ENCODE data around the gene DCTPP1. TPM values are rescaled to one million over a fixed set of nuclear protein-coding genes. Genes with fewer than 3 reads are reported as not detected.

The DCTPP1 gene
- total and polyA plus RNA-seq, 2 donors from 2014 or later: 39.1 to 64.7 TPM

- Histone ChIP-seq H3K27me3 (ENCODE audit: control insufficient read depth, insufficient read depth, low read length) (no peaks in the 10 kb centered on the region), H3K9me3 (ENCODE audit: control insufficient read depth in 2 of 3, insufficient read depth in 1 of 3, low read length in 3 of 3) (no peaks in the 10 kb centered on the region), H3K27ac (ENCODE audit: low read depth in 2 of 2, low read length in 2 of 2) (peak overlapping the region; percentile 78 to 86), H3K4me1 (ENCODE audit: control insufficient read depth in 2 of 3, insufficient read depth in 2 of 3, low read depth in 1 of 3, low read length in 3 of 3) (peaks cover 0 to 5% (median 2%) of the 10 kb centered on the region in 3 donors), H3K4me3 (ENCODE audit: low read length in 3 of 3) (peak overlapping the region in 1 of 3 donors; percentile 69), H3K36me3 (ENCODE audit: control insufficient read depth in 2 of 3, insufficient read depth in 3 of 3, low read length in 3 of 3) (peaks cover under 1 to 4% (median 4%) of the 10 kb centered on the region in 3 donors), H3K9ac (ENCODE audit: low read length in 3 of 3) (peak overlapping the region in 1 of 3 donors; percentile 51)
- DNase-seq (no peak), FAIRE-seq (no peak)
- TF ChIP-seq, protein P1, sequence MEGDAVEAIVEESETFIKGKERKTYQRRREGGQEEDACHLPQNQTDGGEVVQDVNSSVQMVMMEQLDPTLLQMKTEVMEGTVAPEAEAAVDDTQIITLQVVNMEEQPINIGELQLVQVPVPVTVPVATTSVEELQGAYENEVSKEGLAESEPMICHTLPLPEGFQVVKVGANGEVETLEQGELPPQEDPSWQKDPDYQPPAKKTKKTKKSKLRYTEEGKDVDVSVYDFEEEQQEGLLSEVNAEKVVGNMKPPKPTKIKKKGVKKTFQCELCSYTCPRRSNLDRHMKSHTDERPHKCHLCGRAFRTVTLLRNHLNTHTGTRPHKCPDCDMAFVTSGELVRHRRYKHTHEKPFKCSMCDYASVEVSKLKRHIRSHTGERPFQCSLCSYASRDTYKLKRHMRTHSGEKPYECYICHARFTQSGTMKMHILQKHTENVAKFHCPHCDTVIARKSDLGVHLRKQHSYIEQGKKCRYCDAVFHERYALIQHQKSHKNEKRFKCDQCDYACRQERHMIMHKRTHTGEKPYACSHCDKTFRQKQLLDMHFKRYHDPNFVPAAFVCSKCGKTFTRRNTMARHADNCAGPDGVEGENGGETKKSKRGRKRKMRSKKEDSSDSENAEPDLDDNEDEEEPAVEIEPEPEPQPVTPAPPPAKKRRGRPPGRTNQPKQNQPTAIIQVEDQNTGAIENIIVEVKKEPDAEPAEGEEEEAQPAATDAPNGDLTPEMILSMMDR (IDR thresholded peaks at IDR 0.05; ENCODE audit: borderline replicate concordance, extremely low read depth, insufficient read depth): no peak
- intact Hi-C loops (cut with DNase I): no loop called here
Measured at GRCh38 chr16:30418350-30419181, 11.3 kb downstream of the DCTPP1 start.

- no peak for FAIRE-seq
- DNase-seq: peak; percentile 89 to 96 (median 96)
- Histone ChIP-seq H3K27me3 (ENCODE audit: control insufficient read depth, insufficient read depth, low read length) (no peaks in the 10 kb centered on the region), H3K4me1 (ENCODE audit: control insufficient read depth in 2 of 3, insufficient read depth in 2 of 3, low read depth in 1 of 3, low read length in 3 of 3) (peaks cover 0 to 14% (median 2%) of the 10 kb centered on the region in 3 donors), H3K27ac (ENCODE audit: low read depth in 2 of 2, low read length in 2 of 2) (peak overlapping the region; percentile 78 to 86), H3K36me3 (ENCODE audit: control insufficient read depth in 2 of 3, insufficient read depth in 3 of 3, low read length in 3 of 3) (peaks cover 0 to 5% (median 4%) of the 10 kb centered on the region in 3 donors), H3K9ac (ENCODE audit: low read length in 3 of 3) (peak overlapping the region in 2 of 3 donors; percentile 22 to 51), H3K4me3 (ENCODE audit: low read length in 3 of 3) (peak overlapping the region; percentile 1 to 69 (median 49)), H3K9me3 (ENCODE audit: control insufficient read depth in 2 of 3, insufficient read depth in 1 of 3, low read length in 3 of 3) (no peaks in the 10 kb centered on the region)
- TF ChIP-seq, protein P1 (IDR thresholded peaks at IDR 0.05; ENCODE audit: borderline replicate concordance, extremely low read depth, insufficient read depth): peak; percentile 25
- intact Hi-C loops (cut with DNase I): no loop called here
Measured at GRCh38 chr16:30417529-30418349, 12.1 kb downstream of the DCTPP1 start.

- peaks cover 0 to 4% (median 4%) of the 10 kb centered on the region in 3 donors for H3K36me3 ChIP-seq (ENCODE audit: control insufficient read depth in 2 of 3, insufficient read depth in 3 of 3, low read length in 3 of 3)
- TF ChIP-seq, protein P1 (IDR thresholded peaks at IDR 0.05; ENCODE audit: borderline replicate concordance, extremely low read depth, insufficient read depth): no peak
- peak overlapping the region; percentile 78 to 86 for H3K27ac ChIP-seq (ENCODE audit: low read depth in 2 of 2, low read length in 2 of 2)
- peak overlapping the region in 2 of 3 donors; percentile 49 to 69 for H3K4me3 ChIP-seq (ENCODE audit: low read length in 3 of 3)
- H3K4me1 ChIP-seq (ENCODE audit: control insufficient read depth in 2 of 3, insufficient read depth in 2 of 3, low read depth in 1 of 3, low read length in 3 of 3): peaks cover 0 to 19% (median 7%) of the 10 kb centered on the region in 3 donors
- no peaks in the 10 kb centered on the region for H3K9me3 ChIP-seq (ENCODE audit: control insufficient read depth in 2 of 3, insufficient read depth in 1 of 3, low read length in 3 of 3)
- DNase-seq: no peak
- H3K27me3 ChIP-seq (ENCODE audit: control insufficient read depth, insufficient read depth, low read length): no peaks in the 10 kb centered on the region
- H3K9ac ChIP-seq (ENCODE audit: low read length in 3 of 3): peak overlapping the region in 1 of 3 donors; percentile 8
- FAIRE-seq: no peak
- intact Hi-C loops (cut with DNase I): no loop called here
Measured at GRCh38 chr16:30416624-30417528, 13.0 kb downstream of the DCTPP1 start.

All from kidney (tissue), 14 donors.